Spleen (tissue), 7 donors: ENCODE results near the gene GAB2.

Experiments used
- POLR2A ChIP-seq, 3 donors: fragments of 450-650 bp; IDR thresholded peaks; one replicate each; pipeline ENCODE4 v1.5.1; 2017; ENCODE audit warnings: antibody characterized with exemption in 3 of 3, mild to moderate bottlenecking in 1 of 3
- POLR2AphosphoS5 ChIP-seq, 3 donors: sonication (generic); formaldehyde crosslinking; IDR thresholded peaks; one replicate each; pipeline ENCODE4 v1.5.1; 2017; ENCODE audit warnings: antibody characterized with exemption in 3 of 3
- TF ChIP-seq, protein P1 (sequence below), 11 experiments: fragments of 200-600 bp in 7 of 11; fragments of 450-650 bp in 4 of 11; sonication (generic) in 4 of 11; IDR thresholded peaks in 8 of 11; conservative IDR thresholded peaks in 3 of 11; 1 replicate in 7 of 11; 2 replicates in 4 of 11; pipeline versions ENCODE4 v1.4.0 to v1.8.0; 2016 to 2021; ENCODE audit warnings: antibody characterized with exemption in 11 of 11, inconsistent platforms in 4 of 11, mild to moderate bottlenecking in 1 of 11
- donor health status: DM: no; HTN: no; CAD: no; lungs with moderate emphysema.
- donor health status: DM: no; HTN: no; CAD: no.
- donor health status: DM: no; HTN: no; CAD: no.

GRCh38 chr11:78251083-78251775 is 166.4 kb downstream of the GAB2 start:
- TF ChIP-seq, protein P1, sequence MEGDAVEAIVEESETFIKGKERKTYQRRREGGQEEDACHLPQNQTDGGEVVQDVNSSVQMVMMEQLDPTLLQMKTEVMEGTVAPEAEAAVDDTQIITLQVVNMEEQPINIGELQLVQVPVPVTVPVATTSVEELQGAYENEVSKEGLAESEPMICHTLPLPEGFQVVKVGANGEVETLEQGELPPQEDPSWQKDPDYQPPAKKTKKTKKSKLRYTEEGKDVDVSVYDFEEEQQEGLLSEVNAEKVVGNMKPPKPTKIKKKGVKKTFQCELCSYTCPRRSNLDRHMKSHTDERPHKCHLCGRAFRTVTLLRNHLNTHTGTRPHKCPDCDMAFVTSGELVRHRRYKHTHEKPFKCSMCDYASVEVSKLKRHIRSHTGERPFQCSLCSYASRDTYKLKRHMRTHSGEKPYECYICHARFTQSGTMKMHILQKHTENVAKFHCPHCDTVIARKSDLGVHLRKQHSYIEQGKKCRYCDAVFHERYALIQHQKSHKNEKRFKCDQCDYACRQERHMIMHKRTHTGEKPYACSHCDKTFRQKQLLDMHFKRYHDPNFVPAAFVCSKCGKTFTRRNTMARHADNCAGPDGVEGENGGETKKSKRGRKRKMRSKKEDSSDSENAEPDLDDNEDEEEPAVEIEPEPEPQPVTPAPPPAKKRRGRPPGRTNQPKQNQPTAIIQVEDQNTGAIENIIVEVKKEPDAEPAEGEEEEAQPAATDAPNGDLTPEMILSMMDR (IDR thresholded peaks at IDR 0.05 in 8 of 11, conservative IDR thresholded peaks at IDR 0.05 in 3 of 11): no peak
- TF ChIP-seq POLR2AphosphoS5 (IDR thresholded peaks at IDR 0.05): no peak
- TF ChIP-seq POLR2A (IDR thresholded peaks at IDR 0.05): no peak
